ENCODE results near the gene PLA2G6.

DNA sequence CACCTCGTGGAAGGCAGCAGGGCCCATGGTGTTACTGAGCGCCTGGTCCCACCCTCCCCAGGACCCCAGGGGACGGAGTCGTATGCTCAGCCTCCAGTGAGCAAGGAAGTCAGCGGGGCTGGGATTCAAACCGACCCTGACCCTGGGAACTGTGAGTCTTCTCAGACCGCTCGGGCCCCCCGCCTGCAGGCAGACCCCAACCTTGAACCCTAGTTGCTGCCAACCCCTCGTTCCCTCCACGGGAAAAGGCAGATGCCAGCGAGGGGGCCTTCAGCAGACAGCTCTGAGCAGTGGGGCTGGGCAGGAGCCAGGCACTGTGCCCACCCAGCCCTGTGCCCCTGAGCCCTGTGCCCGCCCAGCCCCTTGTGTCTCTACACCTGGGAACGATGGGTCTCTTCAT, 104.0 kb downstream of the PLA2G6 start:
- TF ChIP-seq CTCF (conservative IDR thresholded peaks at IDR 0.05; ENCODE audit: low read depth, low read length) (no peak), EZH2 (IDR thresholded peaks at IDR 0.05; ENCODE audit: low read length, unreplicated experiment) (no peak), EZH2phosphoT487 (IDR thresholded peaks at IDR 0.05; ENCODE audit: borderline replicate concordance, low read length) (no peak)

Measured in PC-3 (cell line).